ENCODE measurements around the gene PTGER4.
"Not testable (repeated sequence)": the region's sequence is repeated elsewhere in the genome, so short reads cannot be mapped to it uniquely, and the experiment has no call there.

PTGER4 gene

DNA sequence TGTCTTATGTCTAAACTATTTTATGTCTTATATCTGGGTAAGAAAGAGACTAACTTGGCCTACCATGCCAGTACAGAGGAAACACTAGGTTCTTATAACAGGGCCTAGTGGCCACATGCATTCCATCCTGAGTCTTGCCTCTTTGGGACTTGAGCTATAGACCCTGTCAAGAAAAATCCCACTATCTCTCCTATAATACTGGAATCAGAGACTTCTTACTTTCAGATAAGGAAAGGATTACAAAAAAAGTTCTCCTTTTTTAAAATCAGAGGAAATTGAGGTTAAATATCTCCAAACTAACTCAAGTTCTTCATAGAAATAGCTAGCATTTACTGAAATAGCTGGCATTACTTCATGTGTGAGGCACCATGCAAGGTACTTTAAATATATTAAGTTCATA lies 34.3 kb downstream of the PTGER4 start:
- no peak for DNase-seq (ENCODE audit: low read depth, low spot score)
- in situ Hi-C loops (cut with HindIII; ENCODE audit: low sequenced_read_pairs) = no loop called here
- H3K4me3 ChIP-seq (ENCODE audit: low read depth, low read length) = no peak overlapping the region
- TF ChIP-seq, protein P1, sequence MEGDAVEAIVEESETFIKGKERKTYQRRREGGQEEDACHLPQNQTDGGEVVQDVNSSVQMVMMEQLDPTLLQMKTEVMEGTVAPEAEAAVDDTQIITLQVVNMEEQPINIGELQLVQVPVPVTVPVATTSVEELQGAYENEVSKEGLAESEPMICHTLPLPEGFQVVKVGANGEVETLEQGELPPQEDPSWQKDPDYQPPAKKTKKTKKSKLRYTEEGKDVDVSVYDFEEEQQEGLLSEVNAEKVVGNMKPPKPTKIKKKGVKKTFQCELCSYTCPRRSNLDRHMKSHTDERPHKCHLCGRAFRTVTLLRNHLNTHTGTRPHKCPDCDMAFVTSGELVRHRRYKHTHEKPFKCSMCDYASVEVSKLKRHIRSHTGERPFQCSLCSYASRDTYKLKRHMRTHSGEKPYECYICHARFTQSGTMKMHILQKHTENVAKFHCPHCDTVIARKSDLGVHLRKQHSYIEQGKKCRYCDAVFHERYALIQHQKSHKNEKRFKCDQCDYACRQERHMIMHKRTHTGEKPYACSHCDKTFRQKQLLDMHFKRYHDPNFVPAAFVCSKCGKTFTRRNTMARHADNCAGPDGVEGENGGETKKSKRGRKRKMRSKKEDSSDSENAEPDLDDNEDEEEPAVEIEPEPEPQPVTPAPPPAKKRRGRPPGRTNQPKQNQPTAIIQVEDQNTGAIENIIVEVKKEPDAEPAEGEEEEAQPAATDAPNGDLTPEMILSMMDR (IDR thresholded peaks at IDR 0.05; ENCODE audit: low read depth, low read length) = no peak

DNA sequence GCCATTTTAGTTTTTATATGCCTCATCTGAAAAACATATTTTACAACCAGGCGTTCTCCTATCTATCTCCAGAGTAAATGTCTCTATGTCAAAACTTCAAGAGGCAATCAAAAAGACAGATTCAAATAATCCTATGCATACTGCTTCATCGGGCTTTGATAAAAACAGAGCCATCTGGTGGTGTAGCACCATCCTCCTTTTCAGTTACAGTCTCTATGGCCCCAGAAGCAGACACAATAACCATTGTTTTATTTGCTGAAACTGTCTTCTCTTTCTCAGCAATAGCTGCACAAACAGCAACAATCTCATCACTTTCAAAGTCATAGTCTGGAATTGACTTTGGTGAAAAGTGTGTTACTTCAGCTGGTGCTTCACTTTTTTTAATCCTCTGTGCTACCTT lies 36.3 kb downstream of the PTGER4 start:
- TF ChIP-seq, protein P1 (IDR thresholded peaks at IDR 0.05; ENCODE audit: low read depth, low read length) = peak; percentile 40
- DNase-seq (ENCODE audit: low read depth, low spot score) = no peak
- in situ Hi-C loops (cut with HindIII; ENCODE audit: low sequenced_read_pairs) = no loop called here
- H3K4me3 ChIP-seq (ENCODE audit: low read depth, low read length) = no peak overlapping the region

DNA sequence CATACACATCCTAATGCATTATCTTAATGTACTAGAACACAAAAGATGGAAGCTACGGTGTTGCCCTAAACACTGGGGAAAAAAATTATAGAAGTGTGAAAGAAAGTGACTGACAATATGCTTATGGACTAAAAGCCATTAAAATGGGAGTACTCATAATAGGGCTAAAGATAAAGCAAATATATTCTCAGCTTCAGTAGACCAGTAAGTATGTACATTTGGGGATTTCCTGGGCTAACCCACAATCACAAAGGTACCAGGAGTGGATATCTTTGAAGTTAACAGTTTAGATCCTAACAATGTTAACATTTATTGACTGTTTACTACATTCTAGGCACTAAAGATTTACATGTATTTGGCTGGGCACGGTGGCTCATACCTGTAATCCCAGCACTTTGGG lies 36.9 kb downstream of the PTGER4 start:
- in situ Hi-C loops (cut with HindIII; ENCODE audit: low sequenced_read_pairs) = no loop called here
- TF ChIP-seq, protein P1 (IDR thresholded peaks at IDR 0.05; ENCODE audit: low read depth, low read length) = no peak
- no peak overlapping the region for H3K4me3 ChIP-seq (ENCODE audit: low read depth, low read length)
- no peak for DNase-seq (ENCODE audit: low read depth, low spot score)

DNA sequence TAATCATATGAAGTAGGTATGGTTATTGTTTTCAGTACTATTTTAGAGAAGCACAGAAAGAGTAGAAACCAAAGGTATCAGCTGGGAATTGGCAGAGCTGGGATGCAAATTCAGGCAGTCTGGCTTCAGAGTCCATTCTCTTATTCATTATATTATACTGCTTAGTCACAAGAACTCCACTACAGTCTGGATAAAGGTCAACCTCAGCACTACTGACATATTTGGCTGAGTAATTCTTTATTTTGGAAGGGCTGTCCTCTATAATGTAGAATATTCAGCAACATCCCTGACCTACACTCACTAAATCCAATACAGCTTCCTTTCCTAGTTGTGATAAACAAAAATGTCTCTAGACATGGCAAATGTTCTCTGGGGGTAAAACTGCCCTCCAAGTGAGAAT lies 37.6 kb downstream of the PTGER4 start:
- peak; percentile 71 for DNase-seq (ENCODE audit: low read depth, low spot score)
- H3K4me3 ChIP-seq (ENCODE audit: low read depth, low read length) = no peak overlapping the region
- in situ Hi-C loops (cut with HindIII; ENCODE audit: low sequenced_read_pairs) = no loop called here
- TF ChIP-seq, protein P1 (IDR thresholded peaks at IDR 0.05; ENCODE audit: low read depth, low read length) = no peak

DNA sequence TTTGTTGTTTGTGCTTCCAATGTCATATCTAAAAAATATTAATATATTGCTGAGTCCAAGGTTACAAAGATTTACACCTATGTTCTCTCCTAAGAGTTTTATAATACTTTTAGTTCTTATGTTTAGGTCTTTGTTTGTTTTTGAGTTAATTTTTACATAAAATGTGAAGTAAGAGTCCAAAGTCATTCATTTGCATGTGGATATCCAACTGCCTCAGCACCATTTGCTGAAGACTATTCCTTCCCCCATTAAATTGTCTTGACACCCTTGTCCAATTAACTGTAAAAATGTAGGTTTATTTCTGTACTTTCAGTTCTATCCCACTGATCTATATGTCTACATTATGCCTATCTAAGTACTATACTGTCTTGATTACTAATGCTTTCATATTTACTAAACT lies 40.4 kb downstream of the PTGER4 start:
- DNase-seq (ENCODE audit: low read depth, low spot score) = no peak
- in situ Hi-C loops (cut with HindIII; ENCODE audit: low sequenced_read_pairs) = no loop called here
- no peak overlapping the region for H3K4me3 ChIP-seq (ENCODE audit: low read depth, low read length)
- TF ChIP-seq, protein P1 (IDR thresholded peaks at IDR 0.05; ENCODE audit: low read depth, low read length) = no peak

DNA sequence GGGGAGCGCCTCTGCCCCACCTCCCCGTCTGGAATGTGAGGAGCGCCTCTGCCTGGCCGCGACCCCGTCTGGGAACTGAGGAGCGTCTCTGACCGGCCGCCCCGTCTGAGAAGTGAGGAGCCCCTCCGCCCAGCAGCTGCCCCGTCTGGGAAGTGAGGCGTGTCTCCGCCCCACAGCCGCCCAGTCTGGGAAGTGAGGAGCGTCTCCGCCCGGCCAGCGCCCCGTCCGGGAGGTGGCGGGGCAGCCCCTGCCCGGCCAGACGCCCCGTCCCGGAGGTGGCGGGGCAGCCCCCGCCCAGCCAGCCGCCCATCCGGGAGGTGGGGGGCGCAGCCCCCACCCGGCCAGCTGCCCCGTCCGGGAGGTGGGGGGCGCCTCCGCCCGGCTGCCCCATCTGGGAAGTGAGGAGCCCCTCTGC lies 42.8 kb downstream of the PTGER4 start:
- in situ Hi-C loops (cut with HindIII; ENCODE audit: low sequenced_read_pairs); DNase-seq (ENCODE audit: low read depth, low spot score); H3K4me3 ChIP-seq (ENCODE audit: low read depth, low read length): not testable (repeated sequence)

DNA sequence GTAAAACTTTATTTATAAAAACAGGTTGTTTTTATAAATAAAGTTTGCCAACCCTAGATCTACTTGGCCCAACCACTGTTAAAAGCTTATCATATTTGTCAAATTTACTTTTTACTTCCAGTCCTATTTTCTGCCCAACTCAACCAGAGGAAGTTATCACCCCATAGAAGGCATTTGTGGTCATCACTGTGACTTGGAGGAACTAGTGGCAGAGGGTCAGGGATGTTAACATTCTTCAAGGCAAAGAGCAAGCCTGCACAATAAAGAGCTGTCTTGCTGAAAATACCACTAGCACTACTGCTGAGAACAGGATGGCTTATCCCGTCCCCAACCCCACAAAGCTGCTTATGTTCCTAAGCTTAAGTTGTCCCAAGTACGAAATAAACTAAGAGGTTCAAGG lies 53.7 kb downstream of the PTGER4 start:
- DNase-seq (ENCODE audit: low read depth, low spot score) = no peak
- in situ Hi-C loops (cut with HindIII; ENCODE audit: low sequenced_read_pairs) = no loop called here
- H3K4me3 ChIP-seq (ENCODE audit: low read depth, low read length) = no peak overlapping the region
- TF ChIP-seq, protein P1 (IDR thresholded peaks at IDR 0.05; ENCODE audit: low read depth, low read length) = no peak

Data from astrocyte of the spinal cord (primary cell).